Measurements from ENCODE around the gene EFEMP2. TPM values are rescaled to one million over a fixed set of nuclear protein-coding genes. Genes with fewer than 3 reads are reported as not detected.

The EFEMP2 gene
- total RNA-seq, 2 experiments from 2014 or later = 17.1 to 18.0 TPM

DNA sequence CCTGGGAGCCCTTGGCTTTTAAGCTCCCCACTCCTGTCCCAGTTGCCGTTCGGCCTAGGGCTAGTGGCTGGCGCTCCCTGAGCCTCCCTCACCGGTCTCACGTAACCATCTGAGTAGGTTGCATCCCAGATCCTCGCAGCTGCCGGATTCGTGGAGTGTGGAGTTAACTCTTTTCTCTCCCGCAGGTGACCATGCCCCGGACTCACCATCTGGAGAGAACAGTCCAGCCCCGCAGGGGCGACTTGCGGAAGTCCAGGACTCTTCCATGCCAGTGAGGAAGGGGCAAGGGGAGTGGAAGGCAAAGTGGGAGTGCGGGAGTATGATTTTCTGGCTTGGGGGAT lies 11.5 kb downstream of the EFEMP2 start:
- H3K27ac Mint-ChIP-seq = peak overlapping the region; percentile 99
- H3K4me3 Mint-ChIP-seq = peak overlapping the region; percentile 90
- peaks cover 21% of the 10 kb centered on the region for H3K4me1 Mint-ChIP-seq (ENCODE audit: low read depth)
- intact Hi-C loops (cut with micrococcal nuclease) = no loop called here
- peaks cover 47% of the 10 kb centered on the region for H3K36me3 Mint-ChIP-seq (ENCODE audit: low read depth)
- ChIA-PET CTCF (interaction anchor here (0.9 to 12.3 kb wide), 9 partner anchors 9 to 149 kb away, joined by 3 to 283 read pairs (median 14); partner anchors contain the start of genes AP5B1, CCDC85B, CTSW and FIBP), POLR2A (interaction anchor here (0.7 to 29.8 kb wide), 11 partner anchors 8 to 180 kb away, joined by 3 to 560 read pairs (median 3); partner anchors contain the start of genes CCDC85B, CTSW, EFEMP2 and FIBP)
- DNase-seq (no peak), ATAC-seq (no peak)
- H3K27me3 Mint-ChIP-seq = no peaks in the 10 kb centered on the region
- TF ChIP-seq, protein P1, sequence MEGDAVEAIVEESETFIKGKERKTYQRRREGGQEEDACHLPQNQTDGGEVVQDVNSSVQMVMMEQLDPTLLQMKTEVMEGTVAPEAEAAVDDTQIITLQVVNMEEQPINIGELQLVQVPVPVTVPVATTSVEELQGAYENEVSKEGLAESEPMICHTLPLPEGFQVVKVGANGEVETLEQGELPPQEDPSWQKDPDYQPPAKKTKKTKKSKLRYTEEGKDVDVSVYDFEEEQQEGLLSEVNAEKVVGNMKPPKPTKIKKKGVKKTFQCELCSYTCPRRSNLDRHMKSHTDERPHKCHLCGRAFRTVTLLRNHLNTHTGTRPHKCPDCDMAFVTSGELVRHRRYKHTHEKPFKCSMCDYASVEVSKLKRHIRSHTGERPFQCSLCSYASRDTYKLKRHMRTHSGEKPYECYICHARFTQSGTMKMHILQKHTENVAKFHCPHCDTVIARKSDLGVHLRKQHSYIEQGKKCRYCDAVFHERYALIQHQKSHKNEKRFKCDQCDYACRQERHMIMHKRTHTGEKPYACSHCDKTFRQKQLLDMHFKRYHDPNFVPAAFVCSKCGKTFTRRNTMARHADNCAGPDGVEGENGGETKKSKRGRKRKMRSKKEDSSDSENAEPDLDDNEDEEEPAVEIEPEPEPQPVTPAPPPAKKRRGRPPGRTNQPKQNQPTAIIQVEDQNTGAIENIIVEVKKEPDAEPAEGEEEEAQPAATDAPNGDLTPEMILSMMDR (IDR thresholded peaks at IDR 0.05) = no peak
- H3K9me3 Mint-ChIP-seq = no peaks in the 10 kb centered on the region

DNA sequence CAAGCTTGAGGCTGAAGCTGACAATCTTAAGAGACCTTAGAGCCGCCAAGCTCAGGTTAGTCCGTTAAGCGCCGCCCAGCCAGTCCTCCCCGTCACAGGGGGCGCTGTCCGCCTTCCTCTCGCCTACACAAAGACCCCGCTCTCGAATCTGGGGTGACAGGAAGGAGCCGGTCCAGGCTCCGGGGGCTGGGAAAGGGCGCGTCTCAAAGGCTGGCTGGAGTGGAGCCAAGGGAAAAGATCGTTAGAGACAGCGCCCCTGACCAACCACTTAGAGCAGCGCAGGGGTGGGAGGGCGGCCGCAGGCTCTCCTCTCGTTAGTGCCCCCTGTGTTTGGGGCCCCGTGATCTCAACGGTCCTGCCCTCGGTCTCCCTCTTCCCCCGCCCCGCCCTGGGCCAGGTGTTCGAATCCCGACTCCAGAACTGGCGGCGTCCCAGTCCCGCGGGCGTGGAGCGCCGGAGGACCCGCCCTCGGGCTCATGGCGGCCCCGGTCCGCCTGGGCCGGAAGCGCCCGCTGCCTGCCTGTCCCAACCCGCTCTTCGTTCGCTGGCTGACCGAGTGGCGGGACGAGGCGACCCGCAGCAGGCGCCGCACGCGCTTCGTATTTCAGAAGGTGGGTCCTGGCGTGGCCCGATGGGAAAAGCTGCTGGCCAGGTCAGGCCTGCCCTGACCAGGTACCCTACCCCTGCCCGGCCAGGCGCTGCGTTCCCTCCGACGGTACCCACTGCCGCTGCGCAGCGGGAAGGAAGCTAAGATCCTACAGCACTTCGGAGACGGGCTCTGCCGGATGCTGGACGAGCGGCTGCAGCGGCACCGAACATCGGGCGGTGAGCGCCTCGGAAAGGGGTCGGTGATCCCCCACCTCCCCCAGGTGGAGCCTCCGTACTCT lies 12.1 kb downstream of the EFEMP2 start, which contains the start of gene MUS81:
Gene MUS81, plus strand, starts transcription at position 156 of the 887 bp plus-strand sequence. Its CDS starts 321 bp downstream, at position 477.
- TF ChIP-seq, protein P1 (IDR thresholded peaks at IDR 0.05) = peak; percentile 95
- ATAC-seq (peak; percentile 32), DNase-seq (peak; percentile 98)
- ChIA-PET POLR2A (interaction anchor here (0.7 to 29.8 kb wide), 18 partner anchors 7 to 326 kb away, joined by 3 to 560 read pairs (median 3); partner anchors contain the start of genes BANF1, CCDC85B, CTSW and EFEMP2), CTCF (interaction anchor here (0.7 to 12.3 kb wide), 29 partner anchors 10 to 455 kb away, joined by 3 to 283 read pairs (median 4); partner anchors contain the start of genes AP5B1, BANF1, C11orf68 and CCDC85B)
- H3K27ac Mint-ChIP-seq = peak within 1 kb of the TSS; percentile 99
- H3K4me1 Mint-ChIP-seq (ENCODE audit: low read depth) = peaks cover 27% of the 10 kb centered on the region
- H3K27me3 Mint-ChIP-seq = no peaks in the 10 kb centered on the region
- H3K9me3 Mint-ChIP-seq = no peaks in the 10 kb centered on the region
- intact Hi-C loops (cut with micrococcal nuclease) = no loop called here
- peak within 1 kb of the TSS; percentile 90 for H3K4me3 Mint-ChIP-seq
- peaks cover 53% of the 10 kb centered on the region for H3K36me3 Mint-ChIP-seq (ENCODE audit: low read depth)

DNA sequence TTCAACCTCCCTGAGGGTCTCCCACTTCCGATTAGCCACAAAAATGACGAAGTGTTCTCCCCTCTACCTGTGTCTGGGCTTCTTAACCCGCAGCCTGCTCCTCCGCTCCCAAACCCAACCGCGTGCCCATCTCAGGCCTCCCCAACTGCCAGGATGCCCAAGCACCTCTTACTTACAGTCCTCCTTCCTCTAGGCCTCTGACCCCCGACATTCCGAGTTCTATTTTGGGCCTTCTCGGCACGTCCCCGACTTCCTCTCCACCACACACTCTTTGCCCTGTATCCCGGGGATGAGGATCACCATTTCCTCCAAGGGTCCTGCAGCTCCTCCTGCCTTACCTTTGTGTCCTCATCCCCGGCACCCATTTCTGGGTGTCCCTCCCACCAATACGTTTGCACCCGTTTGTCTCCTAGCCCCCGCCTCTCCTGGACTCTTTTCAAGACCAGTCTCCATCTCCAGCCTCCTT lies 12.8 kb downstream of the EFEMP2 start:
- peaks cover 56% of the 10 kb centered on the region for H3K36me3 Mint-ChIP-seq (ENCODE audit: low read depth)

DNA sequence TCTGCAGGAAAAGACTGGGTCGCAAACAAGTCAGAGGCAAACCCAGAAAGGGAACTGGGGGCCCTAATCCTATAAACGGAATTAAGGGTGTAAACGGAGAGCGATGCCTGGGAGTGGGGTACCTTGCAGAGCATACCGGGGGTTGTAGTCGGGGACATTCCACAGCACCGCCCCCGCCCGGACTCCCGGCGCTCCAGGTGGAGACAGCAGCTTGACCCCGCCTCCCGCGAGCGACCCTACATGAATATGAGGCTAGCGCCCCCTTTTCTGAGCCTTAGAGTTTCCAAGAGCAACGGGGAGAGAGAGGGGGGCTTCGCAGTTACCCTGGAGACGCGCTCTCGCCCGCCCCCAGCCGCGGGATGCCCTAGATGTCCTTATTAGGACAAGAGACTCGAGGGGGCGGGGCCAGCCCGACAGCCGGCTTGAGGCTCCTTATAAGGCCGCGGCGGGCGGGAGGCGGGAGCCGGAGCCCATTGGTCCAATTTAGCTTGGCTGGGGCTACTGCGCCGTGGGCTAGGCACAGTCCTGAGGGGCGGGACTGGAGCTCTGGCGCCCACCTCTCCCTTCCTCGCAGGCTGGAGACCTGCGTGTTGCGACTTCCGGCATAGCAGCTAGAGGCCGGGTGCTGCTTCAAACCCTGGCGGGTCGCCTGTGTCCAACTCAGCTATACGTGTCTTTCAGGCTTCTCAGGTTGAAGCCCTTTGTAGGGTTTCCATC lies 13.3 kb downstream of the EFEMP2 start:
- intact Hi-C loops (cut with micrococcal nuclease) = no loop called here
- Mint-ChIP-seq H3K36me3 (ENCODE audit: low read depth) (peaks cover 62% of the 10 kb centered on the region), H3K27ac (peak overlapping the region; percentile 99), H3K4me1 (ENCODE audit: low read depth) (peaks cover 37% of the 10 kb centered on the region), H3K27me3 (no peaks in the 10 kb centered on the region), H3K9me3 (no peaks in the 10 kb centered on the region), H3K4me3 (peak overlapping the region; percentile 90)
- TF ChIP-seq, protein P1 (IDR thresholded peaks at IDR 0.05) = no peak
- peak; percentile 72 for ATAC-seq
- ChIA-PET POLR2A (interaction anchor here (0.6 to 29.8 kb wide), 18 partner anchors 7 to 359 kb away, joined by 3 to 560 read pairs (median 3); partner anchors contain the start of genes BANF1, CCDC85B, CTSW and EFEMP2), CTCF (interaction anchor here (0.7 to 12.3 kb wide), 28 partner anchors 11 to 456 kb away, joined by 3 to 283 read pairs (median 4); partner anchors contain the start of genes AP5B1, BANF1, CCDC85B and CTSW)
- DNase-seq = peak; percentile 100

More for the DNA sequence above, 12.8 kb downstream of the EFEMP2 start:
- Mint-ChIP-seq H3K9me3 (no peaks in the 10 kb centered on the region), H3K27ac (peak overlapping the region; percentile 99), H3K27me3 (no peaks in the 10 kb centered on the region), H3K4me3 (peak overlapping the region; percentile 90), H3K4me1 (ENCODE audit: low read depth) (peaks cover 32% of the 10 kb centered on the region)
- ChIA-PET POLR2A (interaction anchor here (0.6 to 29.8 kb wide), 17 partner anchors 8 to 360 kb away, joined by 3 to 560 read pairs (median 3); partner anchors contain the start of genes BANF1, CCDC85B, CTSW and EFEMP2), CTCF (interaction anchor here (0.7 to 12.3 kb wide), 29 partner anchors 11 to 456 kb away, joined by 3 to 283 read pairs (median 4); partner anchors contain the start of genes AP5B1, BANF1, C11orf68 and CCDC85B)
- intact Hi-C loops (cut with micrococcal nuclease) = no loop called here
- DNase-seq (no peak), ATAC-seq (no peak)
- TF ChIP-seq, protein P1 (IDR thresholded peaks at IDR 0.05) = no peak

Data from activated CD8-positive, alpha-beta T cell treated with anti-CD3 and anti-CD28 coated beads for 36 hours (primary cell).